SH-SY5Y (cell line): Measurements from ENCODE around the gene LTBP2.

Experiments
- GATA2 ChIP-seq: IDR thresholded peaks from 2 replicates; pipeline ENCODE4 v1.6.1; 2011; ENCODE audit warnings: mild to moderate bottlenecking, low read depth, low read length
- GATA3 ChIP-seq: IDR thresholded peaks from 2 replicates; pipeline ENCODE4 v1.6.1; 2011; ENCODE audit warnings: low read depth, mild to moderate bottlenecking, low read length, moderate library complexity

Gene LTBP2

GRCh38 chr14:74542056-74542685 lies 69.9 kb downstream of the LTBP2 start:
- no peak for TF ChIP-seq GATA3
- TF ChIP-seq GATA2: no peak

- TF ChIP-seq GATA3 (no peak), GATA2 (no peak)
Measured at GRCh38 chr14:74541225-74541624, 70.8 kb downstream of the LTBP2 start.

DNA sequence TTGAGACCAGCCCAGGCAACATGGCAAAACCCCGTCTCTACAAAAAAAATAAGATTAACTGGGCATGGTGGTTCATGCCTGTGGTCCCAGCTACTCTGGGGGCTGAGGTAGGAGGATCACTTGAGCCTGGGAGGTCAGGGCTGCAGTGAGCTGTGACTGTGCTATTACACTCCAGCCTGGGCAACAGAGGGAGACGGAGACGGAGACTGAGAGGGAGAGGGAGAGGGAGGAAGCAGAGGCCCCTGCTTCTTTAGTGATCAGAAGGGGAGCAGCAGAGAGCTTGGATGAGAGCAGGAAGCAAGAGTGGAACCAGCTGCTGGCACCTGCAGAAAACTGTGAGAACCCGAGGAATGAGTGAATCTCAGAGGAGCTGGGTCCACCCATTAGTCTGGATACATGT lies 72.5 kb downstream of the LTBP2 start:
- TF ChIP-seq GATA2: no peak
- no peak for TF ChIP-seq GATA3

DNA sequence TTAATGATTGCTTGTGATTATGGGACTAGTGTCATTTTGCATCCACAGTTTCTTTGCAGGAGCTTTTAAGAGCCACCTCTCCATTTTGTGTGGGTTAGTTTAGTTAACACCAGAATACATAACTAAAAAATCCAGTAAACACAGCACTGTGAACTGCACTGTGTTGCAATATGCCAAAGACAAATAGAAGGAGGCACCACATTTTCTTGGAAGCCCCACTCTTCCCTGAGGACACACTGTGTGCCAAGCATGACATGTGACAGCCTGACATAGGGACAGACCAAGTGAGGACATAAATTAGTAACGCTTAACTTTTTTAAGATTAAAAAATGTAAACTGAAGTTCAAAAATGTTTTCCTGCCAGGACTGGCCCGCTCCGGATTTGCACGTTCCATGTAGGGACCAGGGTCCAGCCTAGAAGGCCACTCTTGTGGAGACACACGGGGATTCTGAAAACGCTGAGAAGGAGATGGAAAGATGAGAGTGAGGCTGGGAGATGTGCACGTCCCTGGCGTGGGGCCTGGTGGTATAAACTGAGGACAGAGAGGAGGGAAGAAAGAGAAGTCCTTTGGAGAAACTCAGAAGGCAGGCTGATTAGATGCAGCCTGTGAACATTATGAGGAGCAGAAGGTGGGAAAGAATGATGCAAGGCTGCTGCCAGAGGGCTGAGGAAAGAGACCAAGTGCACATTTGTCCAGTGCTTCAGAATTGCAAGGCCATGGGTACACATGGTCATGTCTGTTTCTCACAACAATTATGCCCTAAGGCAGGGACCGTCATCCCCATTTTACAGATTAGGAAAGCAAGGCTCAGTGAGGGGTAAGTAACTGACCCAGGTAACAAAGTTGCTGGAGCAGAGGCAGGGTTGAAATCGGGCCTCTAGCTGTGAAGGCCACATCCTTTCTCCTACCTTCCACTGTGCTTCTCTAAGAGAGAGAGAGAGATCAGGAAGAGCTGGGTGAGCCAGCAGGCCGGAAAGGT lies 73.3 kb downstream of the LTBP2 start:
- TF ChIP-seq GATA2 (no peak), GATA3 (no peak)

- no peak; the same call in 1 of the 2 replicates for TF ChIP-seq GATA2
- no peak for TF ChIP-seq GATA3
Measured at GRCh38 chr14:74535756-74536325, 76.2 kb downstream of the LTBP2 start.

GRCh38 chr14:74533576-74533975 lies 78.5 kb downstream of the LTBP2 start:
- TF ChIP-seq GATA2: no peak
- no peak for TF ChIP-seq GATA3

DNA sequence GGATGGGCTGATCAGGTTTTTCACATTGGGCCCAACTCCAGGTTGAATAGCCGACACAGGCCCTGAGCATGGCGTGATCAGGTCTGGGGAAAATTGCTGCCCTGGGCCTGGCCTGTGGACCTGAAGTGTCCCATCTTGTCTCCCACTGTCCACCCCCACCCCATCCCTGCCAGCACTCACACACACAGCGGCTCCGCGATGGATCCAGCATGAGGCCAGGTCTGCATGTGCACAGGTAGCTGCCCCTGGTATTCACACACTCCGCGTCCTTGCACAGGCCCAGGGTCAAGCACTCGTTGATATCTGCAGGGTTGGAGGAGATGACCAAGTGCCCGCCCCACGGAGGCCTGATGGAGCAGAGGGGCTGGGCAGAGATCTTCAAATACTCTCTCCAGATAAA lies 79.8 kb downstream of the LTBP2 start:
- TF ChIP-seq GATA3 (no peak), GATA2 (no peak)

GRCh38 chr14:74531467-74531866 lies 80.6 kb downstream of the LTBP2 start:
- TF ChIP-seq GATA3 (no peak), GATA2 (no peak)

- TF ChIP-seq GATA3 (no peak), GATA2 (no peak)
Measured at GRCh38 chr14:74531006-74531405, 81.0 kb downstream of the LTBP2 start.

DNA sequence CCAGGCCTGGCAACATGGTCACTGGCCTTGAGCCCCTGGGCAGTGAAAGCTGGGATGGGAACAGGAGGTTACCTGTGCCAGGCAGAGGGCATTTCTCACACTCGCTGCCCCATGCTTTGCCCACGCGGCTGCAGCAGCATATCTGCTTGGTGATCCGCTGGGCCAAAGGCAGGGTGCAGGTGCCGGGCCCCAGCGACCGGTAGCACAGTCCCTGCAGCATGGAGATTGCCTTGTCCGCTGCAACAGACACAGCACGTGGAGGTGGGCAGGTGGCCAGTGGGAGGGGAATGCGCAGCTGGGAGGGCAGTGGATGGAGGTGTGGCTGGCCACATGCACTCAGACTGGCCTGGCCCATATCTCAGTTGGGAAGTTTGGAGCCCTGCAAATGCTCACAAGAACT lies 83.2 kb downstream of the LTBP2 start:
- no peak for TF ChIP-seq GATA3
- TF ChIP-seq GATA2: no peak

GRCh38 chr14:74528406-74528805 lies 83.6 kb downstream of the LTBP2 start:
- TF ChIP-seq GATA3: no peak
- TF ChIP-seq GATA2: no peak

DNA sequence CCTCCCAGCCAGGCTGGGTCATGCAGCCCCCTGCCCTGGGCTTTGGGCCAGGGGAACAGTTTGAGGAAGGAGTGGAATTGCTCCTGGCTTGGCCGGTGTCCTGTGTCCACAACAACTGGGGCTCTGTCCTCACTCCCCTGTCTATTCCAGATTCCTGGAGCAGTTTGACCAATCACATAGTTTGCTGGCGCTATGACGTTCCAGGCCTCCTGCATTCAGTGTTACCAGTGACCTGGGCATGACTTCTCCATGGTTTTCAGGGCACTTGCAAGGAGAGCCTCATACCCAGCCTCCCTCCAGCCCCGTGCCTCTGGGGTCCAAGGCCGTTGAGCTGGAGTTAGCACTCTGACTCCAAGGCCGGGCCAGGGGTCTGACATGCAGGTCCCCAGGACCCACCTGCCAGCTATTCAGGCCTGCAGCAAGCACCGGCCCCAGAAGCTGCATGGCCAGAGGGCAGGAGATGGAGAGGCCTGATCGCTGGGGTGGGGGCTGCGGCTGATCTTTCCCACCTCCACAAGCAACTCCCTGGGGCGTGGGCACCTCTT lies 84.2 kb downstream of the LTBP2 start:
- no peak for TF ChIP-seq GATA3

- TF ChIP-seq GATA3 (no peak), GATA2 (no peak)
Measured at GRCh38 chr14:74526854-74527585, 85.0 kb downstream of the LTBP2 start.
